ENCODE measurements around the gene EVX1.

The EVX1 gene

DNA sequence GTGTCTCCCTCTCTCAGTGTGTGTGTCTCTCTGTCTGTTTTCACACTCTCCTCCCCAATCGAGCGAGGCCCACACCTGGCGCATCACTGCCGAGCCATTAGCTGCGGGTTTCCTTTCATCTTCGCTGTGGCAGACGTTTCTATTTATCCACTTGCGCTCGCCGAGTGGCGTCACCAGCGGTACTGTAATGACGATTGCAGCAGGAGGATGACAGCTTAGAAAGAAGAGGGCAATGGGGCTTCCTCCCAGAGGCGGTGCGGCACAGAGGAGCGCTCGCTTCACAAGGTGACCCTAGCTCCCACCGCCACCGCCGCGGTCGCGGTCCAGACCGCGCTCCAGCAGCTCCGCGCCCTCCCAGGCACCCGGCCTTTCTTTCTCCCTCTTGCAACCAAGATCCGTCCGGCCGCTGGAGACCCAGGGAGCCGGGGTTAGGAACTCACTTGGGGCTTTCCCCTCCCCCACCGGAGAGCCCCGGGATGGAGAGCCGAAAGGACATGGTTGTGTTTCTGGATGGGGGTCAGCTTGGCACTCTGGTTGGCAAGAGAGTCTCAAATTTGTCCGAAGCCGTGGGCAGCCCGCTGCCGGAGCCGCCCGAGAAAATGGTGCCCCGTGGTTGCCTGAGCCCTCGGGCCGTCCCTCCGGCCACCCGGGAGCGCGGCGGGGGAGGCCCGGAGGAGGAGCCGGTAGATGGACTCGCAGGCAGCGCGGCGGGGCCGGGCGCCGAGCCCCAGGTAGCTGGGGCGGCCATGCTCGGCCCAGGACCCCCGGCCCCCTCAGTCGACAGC is at the start of gene EVX1:
Gene EVX1, plus strand, starts transcription at position 248 of the 785 bp plus-strand sequence. Its CDS starts 229 bp downstream, at position 477.
- no peak for DNase-seq (ENCODE audit: low read depth)

DNA sequence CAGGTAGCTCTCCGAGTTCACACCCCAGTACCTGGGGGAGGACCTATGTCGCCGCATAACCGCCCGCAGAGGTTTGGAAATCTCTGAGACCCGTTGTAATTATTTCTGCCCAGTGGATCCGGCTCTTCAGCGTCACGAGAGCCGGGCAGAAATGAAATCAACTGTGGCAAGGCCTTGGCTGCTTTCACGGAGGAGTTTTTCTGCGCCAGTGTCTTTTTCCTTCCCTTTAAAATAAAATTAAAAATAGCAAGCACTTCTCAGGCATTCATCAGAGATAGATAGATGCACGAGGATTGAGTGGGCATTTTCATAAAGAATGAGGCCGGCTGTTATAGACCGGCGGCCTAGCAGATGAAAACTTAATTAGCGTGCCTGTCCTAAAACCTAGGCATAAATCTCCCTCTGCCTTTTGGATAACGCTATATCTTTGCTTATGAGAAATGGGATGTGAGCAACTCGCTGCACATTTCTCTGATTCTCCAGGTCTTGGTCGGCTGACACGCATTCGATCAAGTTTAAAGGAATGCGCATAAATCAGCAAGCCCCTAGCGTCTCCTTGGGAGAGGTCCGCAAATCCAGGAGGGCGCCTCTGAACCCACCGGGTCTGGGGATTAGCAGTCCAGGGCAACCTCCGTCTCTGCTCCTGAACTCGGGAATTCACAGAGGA is 49.1 kb upstream of the EVX1 start:
- DNase-seq (ENCODE audit: low read depth), result no peak

DNA sequence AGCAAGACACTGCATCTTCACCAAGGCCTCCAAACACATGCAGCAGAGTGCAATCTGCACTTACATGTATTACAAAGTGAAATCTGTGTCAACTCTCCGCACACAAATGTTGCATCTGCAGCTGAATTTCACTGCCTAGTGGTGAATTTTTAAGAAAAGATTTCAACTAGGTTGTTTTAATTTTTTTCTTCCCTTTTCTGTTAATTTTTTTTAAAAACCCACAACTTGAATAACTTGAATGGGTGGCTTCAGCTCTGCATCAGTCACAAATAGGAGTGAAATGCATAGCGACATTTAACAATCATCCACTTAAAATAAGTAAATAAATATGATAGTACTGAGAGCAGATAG is 48.6 kb upstream of the EVX1 start:
- DNase-seq (ENCODE audit: low read depth), result no peak

DNA sequence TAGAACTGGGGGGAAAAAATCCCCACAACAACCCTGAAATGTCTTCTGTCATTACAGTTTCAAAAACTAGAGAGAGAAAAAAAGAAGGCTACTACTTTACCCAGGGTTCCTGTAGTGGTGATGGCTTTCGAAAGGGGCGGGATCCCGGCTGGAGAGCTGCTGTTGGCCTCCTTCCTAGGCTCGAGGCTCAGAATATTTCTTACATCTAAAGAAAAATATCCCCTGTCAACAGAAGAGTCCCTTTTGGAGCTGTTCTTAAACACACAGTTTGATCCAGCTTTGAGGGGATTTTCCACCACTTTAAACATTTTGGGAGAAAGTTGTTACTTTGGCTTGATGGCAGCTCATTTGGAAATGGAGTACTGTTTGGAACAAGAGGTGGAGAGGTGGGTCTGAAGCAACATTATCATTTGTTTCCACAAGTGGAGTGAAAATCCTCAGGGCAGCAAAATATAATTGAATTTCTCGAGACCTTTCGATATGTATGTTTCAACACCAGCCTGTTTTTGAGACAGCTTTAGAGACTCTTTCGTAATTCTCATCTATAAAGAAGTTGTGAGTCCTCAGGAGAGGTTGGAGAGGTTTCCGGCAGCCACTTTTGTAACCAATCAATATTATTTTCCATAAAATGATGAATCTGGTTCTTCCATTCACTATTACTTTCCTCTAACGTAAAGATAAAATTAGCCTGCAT is 47.8 kb upstream of the EVX1 start:
- no peak for DNase-seq (ENCODE audit: low read depth)

DNA sequence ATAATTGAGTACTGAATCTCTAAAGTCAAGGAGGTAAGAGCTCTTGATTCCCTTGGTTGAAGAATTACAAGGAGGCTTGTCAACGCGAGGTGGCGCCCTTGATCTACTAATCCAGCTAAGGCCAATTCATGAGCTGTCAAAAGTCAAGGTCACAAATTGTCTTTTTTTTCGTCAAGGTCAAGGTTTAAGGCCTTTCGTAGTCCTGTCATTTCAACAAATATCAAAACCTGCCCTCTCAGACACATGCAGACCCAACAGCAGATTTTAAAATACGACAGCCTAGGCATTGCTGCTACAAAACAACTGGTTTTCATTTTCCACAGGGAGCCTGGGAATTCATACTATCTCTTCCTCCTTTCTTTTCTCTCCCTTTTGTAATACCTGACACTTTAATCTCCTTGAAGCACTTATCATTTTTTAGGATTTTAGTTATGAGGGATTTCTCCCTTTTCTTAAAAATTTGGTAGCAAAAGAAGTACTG is 46.3 kb upstream of the EVX1 start:
- DNase-seq (ENCODE audit: low read depth), result no peak

DNA sequence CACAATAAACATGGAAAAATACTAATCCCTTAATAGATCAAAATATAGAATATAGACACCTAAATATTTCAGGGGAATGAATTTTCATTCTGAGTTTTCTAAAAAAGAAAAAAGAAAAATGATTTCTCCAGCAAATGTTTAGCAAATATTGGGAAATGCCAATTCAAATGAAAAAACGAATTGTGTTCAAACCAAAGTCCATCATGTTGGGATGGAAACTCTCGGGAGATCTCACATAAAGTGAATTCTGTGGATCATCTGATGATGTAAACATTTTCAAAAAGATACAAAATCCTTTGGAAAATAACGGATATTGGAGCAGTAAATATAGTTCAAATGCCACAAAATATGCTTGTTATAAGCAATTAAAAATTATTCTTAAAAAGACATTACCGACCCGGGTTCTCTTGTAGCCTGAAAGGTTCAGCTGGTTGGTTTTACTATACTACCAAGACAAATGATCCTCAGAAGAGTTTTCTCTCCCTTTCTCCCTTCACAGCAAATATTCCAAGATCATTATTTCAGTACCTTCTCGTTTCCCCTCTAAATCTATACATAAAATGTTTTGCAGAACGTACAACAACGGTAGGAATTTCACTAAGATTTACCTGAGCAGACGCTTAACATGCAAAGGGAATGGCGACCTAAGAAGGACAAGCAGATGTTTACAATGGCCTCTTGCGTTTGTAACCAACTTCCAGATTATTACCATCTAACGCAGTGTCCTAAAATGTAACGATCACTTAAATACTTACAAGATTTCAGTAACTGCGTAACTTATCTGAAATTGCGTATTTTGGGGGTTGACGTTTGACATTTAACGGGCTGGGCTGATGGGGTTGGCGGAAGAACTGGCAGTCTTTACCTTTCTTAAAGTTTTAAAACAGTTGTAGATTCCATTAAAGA is 45.2 kb upstream of the EVX1 start:
- DNase-seq (ENCODE audit: low read depth), result no peak

DNA sequence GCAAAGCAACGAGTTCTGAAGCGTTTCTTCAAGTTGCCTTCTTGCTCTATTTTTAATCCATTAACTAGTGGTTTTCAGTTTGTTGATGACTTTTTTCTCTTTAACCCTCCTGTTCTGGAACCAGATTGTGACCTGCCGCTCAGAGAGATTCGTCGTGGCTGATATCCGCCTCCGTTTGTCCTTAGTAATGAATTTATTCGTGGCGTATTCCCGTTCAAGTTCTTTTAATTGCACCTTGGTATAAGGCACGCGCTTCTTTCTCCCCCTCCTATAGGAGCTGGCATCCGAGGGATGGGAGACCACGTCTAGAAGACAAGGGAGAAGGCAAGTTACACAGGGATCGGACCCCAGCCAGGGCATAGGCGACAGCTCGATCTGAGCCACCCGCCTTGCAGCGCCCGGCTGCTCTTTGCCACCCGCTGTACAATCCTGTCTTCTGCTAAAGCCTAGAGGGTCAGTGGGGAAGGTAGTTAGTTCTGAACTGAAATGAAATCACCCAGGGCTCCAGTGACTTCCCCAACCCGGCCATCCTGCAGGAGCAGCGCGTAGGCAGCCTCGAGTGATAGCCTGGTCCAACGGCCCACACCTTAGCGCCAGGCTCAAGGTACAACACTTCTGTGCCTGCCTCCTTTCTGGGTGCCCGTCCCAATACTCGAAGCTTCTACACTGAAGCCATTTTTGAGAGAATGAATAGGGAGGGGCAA is 44.3 kb upstream of the EVX1 start:
- DNase-seq (ENCODE audit: low read depth), result no peak

DNA sequence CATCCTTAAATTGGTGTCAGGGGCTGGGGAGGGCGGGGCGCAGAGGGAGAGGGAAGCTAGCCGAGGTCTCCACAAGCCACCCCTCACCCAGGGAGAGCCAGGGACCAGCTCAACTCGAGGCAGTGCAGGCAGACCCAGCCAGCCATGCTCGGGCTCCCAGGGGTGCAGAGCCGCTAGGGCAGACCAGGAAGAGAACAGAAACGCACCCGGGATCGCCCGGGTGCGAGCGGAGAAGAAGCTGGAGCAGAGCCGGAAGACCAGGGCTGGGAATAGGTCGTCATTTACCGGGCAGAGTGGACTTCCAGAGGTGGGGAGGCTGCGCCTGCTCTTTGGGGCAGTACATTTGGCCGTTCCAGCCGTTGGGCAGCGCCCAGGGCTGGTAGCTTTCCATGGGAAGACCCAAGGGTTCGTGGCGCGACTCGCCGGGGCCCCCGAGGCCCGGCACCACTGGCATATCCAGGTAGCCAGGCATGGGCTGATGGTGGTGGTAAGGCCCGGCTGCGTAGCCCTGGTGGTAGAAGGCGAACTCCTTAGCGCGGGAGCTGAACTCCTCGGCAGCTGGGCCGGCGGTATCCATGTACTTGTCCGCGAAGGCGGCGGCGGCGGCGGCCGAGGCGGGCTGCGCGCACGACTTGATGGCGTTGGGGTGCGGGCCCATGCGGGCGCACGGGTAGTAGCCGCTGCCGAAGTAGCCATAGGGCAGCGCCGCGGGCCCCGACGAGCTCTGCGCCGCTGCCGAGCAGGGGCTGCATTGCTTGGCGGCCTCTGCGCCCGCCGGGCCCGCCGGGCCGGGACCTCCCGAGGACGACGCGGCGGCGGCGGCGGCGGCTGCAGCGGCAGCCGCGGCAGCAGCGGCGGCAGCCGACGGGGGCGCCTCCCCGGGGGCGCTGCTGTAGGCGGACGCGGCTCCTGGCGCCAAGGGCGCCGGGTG is 43.5 kb upstream of the EVX1 start:
- no peak for DNase-seq (ENCODE audit: low read depth)

DNA sequence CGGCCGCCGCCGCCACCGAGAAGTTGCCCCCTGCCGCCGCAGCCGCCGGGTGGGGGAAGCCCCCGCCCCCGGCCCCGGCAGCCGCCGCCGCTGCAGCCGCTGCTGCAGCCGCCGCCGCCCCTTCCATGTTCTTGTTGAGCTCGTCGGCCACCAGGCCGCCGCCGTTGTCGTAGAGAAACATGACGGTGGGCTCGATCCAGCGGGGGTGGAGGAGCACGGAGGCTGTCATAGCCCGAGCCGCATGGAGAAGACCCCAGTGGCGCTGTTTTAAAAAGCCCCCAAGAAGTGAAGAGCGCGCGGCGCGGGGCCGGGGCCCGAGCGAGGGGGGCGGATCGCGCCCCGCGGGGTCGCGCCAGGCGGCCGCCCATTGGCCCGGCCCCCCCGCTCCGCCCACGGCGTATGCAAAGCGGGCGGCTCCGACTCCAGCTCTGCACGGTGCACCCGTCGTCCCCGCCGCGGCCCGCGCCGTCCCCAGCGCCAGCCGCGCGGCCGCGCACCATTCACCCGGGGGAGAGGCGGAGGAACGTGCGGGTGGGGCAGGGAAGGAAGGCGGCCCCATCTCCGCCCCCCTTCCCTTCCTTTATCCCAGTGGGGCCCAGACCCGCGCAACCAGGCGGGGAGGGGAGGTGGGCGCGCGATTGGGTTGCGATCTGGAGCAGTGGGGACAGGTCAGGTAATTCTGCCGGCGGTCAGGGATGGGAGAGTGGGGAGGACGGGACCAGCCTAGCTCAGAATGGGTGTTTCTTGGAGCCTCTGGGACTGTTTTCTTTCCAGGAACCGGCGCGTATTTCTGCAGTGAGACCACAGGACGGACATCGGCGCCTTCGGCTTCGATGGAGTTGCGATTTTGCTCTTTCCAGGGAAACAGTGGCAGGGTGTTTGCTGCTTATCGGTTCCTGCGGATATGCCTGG is 42.5 kb upstream of the EVX1 start, which contains the start of gene HOXA13:
Gene HOXA13, minus strand, starts transcription at position 243 of the 912 bp plus-strand sequence. Its CDS starts 14 bp downstream, at position 229.
- no peak for DNase-seq (ENCODE audit: low read depth)

DNA sequence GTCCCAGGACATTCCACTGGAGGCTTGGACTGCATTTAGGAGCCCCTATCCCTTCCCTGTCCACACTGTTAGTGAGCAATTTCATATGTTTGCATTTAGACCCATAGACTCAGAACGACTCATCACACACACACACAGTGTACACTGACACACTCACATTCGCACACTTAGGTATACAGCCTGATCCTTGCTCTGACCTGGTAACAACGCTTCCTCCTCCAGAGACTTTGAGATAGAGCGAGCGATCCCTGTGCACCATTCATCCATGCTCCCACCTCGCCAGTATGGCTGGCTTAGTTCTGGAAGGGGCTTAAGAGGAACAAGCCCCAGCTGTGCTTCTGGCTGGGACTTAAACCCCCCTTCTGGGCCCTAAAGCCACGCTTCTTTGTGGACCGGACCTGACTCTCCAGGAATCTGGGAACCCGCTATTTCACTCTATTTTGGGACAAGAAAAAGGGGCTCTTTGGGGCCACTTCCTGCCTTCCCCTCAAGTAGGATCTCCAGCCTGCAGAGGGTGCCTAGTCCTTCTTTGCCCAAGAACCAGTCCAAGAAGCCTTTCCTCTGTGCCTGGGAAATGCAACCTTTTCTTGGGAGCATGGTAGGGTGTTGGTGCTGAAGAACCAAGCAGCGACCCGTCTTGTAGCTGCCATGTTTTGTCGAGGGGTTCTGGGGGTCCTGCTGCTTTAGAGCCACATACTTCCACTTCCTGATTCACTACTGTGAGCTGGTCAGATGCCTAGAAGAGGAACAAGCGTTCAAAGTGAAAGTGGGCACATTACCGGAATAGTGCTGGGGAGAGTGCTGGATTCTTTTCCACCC is 41.6 kb upstream of the EVX1 start:
- DNase-seq (ENCODE audit: low read depth), result no peak

DNA sequence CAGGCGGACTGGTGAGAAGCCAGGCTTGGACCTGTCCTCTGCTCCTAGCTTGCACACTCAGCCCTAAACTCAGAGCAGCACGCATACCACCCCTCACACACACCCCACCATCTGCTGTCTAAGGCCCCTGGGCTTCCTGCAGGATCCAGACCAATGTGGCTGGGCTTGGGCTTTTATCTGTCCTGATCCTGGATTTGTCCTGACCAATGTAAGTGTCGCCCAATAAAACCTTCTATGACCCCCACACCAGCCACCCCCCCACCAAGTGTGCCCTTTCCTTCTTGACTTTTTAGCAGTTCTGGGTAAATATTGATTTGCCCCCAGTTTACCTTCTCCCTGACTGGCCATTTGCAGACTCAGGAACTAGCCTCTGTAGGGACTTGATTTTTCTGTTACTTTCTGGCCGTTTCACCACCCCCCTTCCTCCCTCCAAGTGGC is 41.0 kb upstream of the EVX1 start:
- no peak for DNase-seq (ENCODE audit: low read depth)

DNA sequence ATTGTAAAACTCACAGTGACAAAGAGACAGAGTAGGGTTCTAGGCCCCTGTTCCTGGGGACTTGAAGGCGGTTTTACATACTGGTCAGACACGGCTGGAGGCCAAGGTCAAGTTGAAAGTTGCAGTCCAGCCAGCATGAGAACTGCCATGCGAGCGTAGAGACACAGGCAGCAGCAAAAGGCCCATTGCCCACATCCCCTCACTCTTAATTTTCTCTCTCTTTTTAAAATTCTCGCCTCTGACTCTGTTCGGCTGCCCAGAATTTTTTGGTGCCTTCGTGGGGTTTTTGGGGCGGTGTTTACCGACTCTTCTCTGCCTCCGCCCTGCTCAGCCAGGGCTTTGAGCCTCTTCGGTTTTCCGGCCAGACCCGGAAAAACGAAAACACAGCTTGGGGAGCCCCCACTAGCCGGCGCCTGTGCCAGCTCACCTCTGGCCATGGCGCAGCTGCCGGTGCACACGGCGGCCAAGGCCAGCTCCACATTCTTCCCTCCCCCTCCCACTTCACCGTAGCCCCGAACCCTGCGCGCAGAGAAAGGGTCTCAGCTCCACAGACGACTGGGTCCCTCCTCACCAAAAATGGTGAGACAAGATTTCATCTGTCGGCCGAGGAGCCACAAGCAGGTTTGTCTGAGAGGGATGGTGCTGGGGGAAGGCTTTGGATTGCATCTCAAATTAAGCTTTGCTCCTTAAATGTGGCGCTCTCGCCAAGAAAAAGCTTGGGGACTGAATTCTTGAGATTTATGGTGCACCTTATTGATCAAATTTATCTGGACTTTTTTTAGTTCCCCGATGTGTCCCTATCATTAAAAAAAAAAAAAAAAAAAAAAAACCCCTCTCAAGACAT is 40.4 kb upstream of the EVX1 start:
- DNase-seq (ENCODE audit: low read depth), result no peak

DNA sequence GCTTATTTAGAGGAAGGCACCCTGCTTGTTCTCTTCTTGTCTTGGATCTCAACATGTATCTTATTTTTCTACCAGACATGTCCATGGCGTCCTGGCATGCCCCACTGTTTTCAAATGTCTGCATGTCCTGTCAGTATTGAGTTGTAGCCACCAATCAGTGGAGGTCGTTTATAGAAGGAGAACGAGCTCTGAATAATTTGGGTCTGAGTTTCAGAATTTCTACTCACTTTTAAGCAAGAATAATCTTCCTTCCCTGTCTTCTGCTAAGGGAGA is 39.8 kb upstream of the EVX1 start:
- no peak for DNase-seq (ENCODE audit: low read depth)

DNA sequence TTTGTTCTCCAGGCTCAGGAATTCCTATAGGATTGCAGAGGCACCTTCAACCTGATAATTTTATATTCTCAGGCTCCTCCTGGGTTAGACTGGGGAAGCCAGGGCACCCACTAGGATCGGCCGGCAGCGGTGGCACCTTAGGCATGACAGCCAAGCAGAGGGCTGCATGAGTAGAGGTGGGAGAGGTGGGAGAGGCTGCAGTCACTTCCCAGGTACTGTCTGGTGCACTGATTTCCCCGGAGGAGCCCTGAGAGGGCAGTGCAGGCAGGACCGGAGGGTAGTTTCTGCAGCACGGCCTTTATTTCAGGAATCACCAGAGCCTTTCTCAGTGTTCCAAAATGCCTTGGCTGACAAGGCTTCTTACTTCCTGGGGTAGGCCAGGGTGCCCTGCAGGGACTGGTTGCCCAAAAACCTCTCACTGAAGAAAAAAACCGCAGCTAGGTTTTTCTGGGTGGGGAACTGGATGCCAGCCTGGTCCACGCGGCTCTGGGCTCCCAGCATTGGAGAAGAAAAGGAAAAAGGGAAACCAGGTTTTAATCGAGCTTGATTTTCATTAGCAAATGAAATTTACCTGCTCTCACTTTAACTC is 39.1 kb upstream of the EVX1 start:
- DNase-seq (ENCODE audit: low read depth), result no peak

DNA sequence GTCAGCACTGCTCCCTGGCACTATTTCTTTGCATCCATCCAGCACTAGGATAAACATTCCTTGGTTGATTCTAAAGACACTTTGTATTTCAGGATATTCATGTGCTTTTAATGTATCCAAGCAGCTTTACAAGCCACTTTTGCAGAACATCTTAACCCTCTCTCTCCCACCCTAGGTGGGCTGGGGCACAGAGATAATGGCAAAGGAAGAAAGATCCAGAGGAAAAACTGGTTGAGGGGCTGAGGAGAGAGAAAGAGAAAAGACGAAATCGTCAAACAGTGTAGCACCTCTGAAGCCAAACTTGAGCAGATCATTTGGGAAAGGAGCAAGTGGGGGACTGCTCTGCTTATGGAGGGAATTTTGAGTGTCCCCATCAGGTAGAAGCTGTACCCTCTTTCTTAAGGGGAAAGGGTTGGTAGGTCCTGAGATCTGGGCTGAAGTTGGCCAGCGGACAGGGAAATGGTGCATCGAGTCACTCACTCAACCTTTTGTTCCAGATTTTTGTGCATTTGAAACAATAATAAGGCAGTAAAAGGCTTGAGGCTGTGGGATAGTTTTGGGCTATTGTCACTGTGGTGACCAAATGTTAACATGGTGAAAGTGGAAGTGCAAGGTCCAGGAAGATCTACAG is 38.5 kb upstream of the EVX1 start:
- DNase-seq (ENCODE audit: low read depth), result no peak

DNA sequence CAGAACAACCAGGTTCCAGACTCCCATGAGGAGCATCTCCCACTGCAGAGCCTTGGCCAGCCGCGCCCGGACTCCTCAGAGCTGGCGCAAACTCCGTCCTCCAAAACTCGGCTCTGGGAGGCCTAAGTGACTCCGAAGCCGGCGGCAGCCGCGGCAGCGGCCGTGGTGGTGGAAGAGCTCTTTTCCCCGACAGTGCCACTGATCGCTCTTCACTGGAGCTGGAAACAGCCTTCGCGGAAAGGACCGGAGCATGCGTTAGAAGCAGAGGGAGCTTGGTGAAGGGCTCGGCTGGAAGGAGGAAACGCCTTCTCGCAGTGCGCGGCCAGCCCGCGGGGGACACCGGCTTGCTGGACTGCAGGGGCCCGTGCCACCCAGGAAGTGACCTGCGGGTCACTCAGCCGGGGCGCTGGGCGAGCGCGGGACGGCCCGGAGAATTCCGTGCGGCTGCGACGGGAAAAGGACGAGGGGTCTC is 37.7 kb upstream of the EVX1 start:
- no peak for DNase-seq (ENCODE audit: low read depth)
